ENCODE measurements around the gene OTUD5. TPM values are rescaled to one million over a fixed set of nuclear protein-coding genes. Genes with fewer than 3 reads are reported as not detected.
A peak's percentile ranks its signal among the peaks of the same experiment; 100 is the strongest.

Gene OTUD5
- total and polyA plus RNA-seq, 8 donors, result 38.1 to 60.4 (median 58.2) TPM

- ATAC-seq, result peak; percentile 63
- Histone ChIP-seq H3K36me3 (peaks cover 0 to 25% of the 10 kb centered on the region in 2 donors), H3K27ac (peak within 1 kb of the TSS; percentile 5 to 59), H3K27me3 (no peaks in the 10 kb centered on the region), H3K4me3 (peak within 1 kb of the TSS; percentile 5 to 7), H3K9me3 (no peaks in the 10 kb centered on the region), H3K4me1 (peaks cover 0 to 12% of the 10 kb centered on the region in 2 donors)
- no peak for TF ChIP-seq CTCF (IDR thresholded peaks at IDR 0.05)
- intact Hi-C loops (cut with DNase I), result no loop called here
- DNase-seq, result peak in 2 of 4 donors; percentile 50 to 59
These were observed 14.1 kb upstream of the OTUD5 start, which contains the start of gene KCND1 for GRCh38 chrX:48971249-48972219. Gene KCND1 (minus strand): TSS chrX:48971844. CDS start chrX:48970271, 1,573 bp downstream.

GRCh38 chrX:48969471-48969870 is 12.1 kb upstream of the OTUD5 start:
- H3K27me3 ChIP-seq, result no peaks in the 10 kb centered on the region
- no peak overlapping the region for H3K27ac ChIP-seq
- peaks cover 0 to 12% of the 10 kb centered on the region in 2 donors for H3K4me1 ChIP-seq
- intact Hi-C loops (cut with DNase I), result no loop called here
- no peak overlapping the region for H3K4me3 ChIP-seq
- no peak for TF ChIP-seq CTCF (IDR thresholded peaks at IDR 0.05)
- peaks cover 0 to 4% of the 10 kb centered on the region in 2 donors for H3K36me3 ChIP-seq
- no peaks in the 10 kb centered on the region for H3K9me3 ChIP-seq
- no peak for ATAC-seq
- DNase-seq, result no peak

- Histone ChIP-seq H3K9me3 (no peaks in the 10 kb centered on the region), H3K27ac (no peak overlapping the region), H3K4me1 (peaks cover 0 to 12% of the 10 kb centered on the region in 2 donors), H3K27me3 (no peaks in the 10 kb centered on the region), H3K36me3 (no peaks in the 10 kb centered on the region), H3K4me3 (no peak overlapping the region)
- ATAC-seq (no peak), DNase-seq (no peak)
- intact Hi-C loops (cut with DNase I), result no loop called here
- TF ChIP-seq CTCF (IDR thresholded peaks at IDR 0.05), result no peak
These were observed 11.0 kb upstream of the OTUD5 start for GRCh38 chrX:48968377-48968776.

- Histone ChIP-seq H3K27ac (no peak overlapping the region), H3K27me3 (no peaks in the 10 kb centered on the region), H3K9me3 (no peaks in the 10 kb centered on the region), H3K4me1 (peaks cover 0 to 7% of the 10 kb centered on the region in 2 donors), H3K4me3 (no peak overlapping the region), H3K36me3 (no peaks in the 10 kb centered on the region)
- ATAC-seq, result no peak
- intact Hi-C loops (cut with DNase I), result no loop called here
- DNase-seq, result no peak
- TF ChIP-seq CTCF (IDR thresholded peaks at IDR 0.05), result no peak
These were observed 9.6 kb upstream of the OTUD5 start for GRCh38 chrX:48966796-48967579.

- H3K9me3 ChIP-seq, result no peaks in the 10 kb centered on the region
- no peaks in the 10 kb centered on the region for H3K36me3 ChIP-seq
- no peaks in the 10 kb centered on the region for H3K4me1 ChIP-seq
- DNase-seq (peak in 1 of 4 donors; percentile 49), ATAC-seq (no peak)
- no peak for TF ChIP-seq CTCF (IDR thresholded peaks at IDR 0.05)
- intact Hi-C loops (cut with DNase I), result no loop called here
- no peak overlapping the region for H3K4me3 ChIP-seq
- no peaks in the 10 kb centered on the region for H3K27me3 ChIP-seq
- no peak overlapping the region for H3K27ac ChIP-seq
These were observed 8.6 kb upstream of the OTUD5 start for GRCh38 chrX:48965959-48966358.
